ENCODE measurements around the gene GLIPR1L2. TPM values are rescaled to one million over a fixed set of nuclear protein-coding genes. Genes with fewer than 3 reads are reported as not detected.
A peak's percentile ranks its signal among the peaks of the same experiment; 100 is the strongest.

The GLIPR1L2 gene
- total RNA-seq, 4 donors from 2014 or later = 0.15 to 0.29 (median 0.19) TPM; not detected in 1

DNA sequence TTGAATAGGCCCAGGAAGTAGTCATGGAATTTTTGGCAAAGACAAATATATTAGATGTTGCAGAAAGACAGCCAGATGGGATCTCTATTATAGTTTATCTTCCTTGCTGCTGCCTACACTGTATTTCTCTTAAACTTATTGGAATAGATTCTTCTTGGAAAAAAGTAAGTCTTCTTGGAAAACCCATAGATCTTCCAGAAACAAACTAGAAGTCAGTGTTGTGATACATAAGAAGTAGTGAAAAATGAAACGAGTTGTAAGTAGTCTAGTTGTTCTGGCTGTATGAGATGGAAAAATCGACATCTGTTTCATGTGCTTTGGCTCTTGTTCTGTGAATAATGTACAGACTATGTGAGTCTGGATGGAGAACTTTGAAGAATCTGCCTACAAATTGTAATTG lies 29.0 kb downstream of the GLIPR1L2 start:
- DNase-seq = no peak

DNA sequence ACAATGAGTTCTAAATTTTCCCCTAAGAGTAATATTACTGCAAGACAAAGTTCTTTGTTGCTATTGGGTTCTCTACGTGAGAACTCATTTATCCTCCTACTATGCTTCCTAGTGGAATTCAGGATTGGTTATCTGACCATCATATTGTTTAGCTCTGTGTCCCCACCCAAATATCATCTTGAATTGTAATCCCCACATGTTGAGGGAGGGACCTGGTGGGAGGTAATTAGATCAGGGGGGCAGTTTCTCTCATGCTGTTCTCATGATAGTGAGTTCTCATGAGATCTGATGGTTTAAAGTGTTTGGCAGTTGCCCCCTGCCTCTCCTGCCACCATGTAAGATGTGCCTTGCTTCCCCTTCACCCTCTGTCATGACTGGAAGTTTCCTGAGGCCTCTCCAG lies 36.6 kb downstream of the GLIPR1L2 start:
- TF ChIP-seq, protein P1, sequence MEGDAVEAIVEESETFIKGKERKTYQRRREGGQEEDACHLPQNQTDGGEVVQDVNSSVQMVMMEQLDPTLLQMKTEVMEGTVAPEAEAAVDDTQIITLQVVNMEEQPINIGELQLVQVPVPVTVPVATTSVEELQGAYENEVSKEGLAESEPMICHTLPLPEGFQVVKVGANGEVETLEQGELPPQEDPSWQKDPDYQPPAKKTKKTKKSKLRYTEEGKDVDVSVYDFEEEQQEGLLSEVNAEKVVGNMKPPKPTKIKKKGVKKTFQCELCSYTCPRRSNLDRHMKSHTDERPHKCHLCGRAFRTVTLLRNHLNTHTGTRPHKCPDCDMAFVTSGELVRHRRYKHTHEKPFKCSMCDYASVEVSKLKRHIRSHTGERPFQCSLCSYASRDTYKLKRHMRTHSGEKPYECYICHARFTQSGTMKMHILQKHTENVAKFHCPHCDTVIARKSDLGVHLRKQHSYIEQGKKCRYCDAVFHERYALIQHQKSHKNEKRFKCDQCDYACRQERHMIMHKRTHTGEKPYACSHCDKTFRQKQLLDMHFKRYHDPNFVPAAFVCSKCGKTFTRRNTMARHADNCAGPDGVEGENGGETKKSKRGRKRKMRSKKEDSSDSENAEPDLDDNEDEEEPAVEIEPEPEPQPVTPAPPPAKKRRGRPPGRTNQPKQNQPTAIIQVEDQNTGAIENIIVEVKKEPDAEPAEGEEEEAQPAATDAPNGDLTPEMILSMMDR (IDR thresholded peaks at IDR 0.05) = no peak
- 28 to 32% methylated on average over 1 of the region's 1 CpG for WGBS, 2 donors
- Histone ChIP-seq H3K9me3 (peaks cover 0 to 8% (median 7%) of the 10 kb centered on the region in 3 donors), H3K4me1 (no peaks in the 10 kb centered on the region), H3K36me3 (no peaks in the 10 kb centered on the region), H3K27me3 (no peaks in the 10 kb centered on the region), H3K27ac (no peak overlapping the region), H3K4me3 (no peak overlapping the region)
- intact Hi-C loops (cut with DNase I) = no loop called here
- DNase-seq = no peak

More for the DNA sequence above, 29.0 kb downstream of the GLIPR1L2 start:
- H3K27me3 ChIP-seq = no peaks in the 10 kb centered on the region
- no peak for TF ChIP-seq POLR2A (IDR thresholded peaks at IDR 0.05)
- TF ChIP-seq, protein P1 (IDR thresholded peaks at IDR 0.05) = no peak
- H3K36me3 ChIP-seq = no peaks in the 10 kb centered on the region
- no peaks in the 10 kb centered on the region for H3K4me1 ChIP-seq
- H3K27ac ChIP-seq = no peak overlapping the region
- H3K4me3 ChIP-seq = no peak overlapping the region
- intact Hi-C loops (cut with DNase I) = no loop called here
- 79 to 80% methylated on average over 2 of the region's 2 CpGs for WGBS, 2 donors
- H3K9me3 ChIP-seq = no peaks in the 10 kb centered on the region

DNA sequence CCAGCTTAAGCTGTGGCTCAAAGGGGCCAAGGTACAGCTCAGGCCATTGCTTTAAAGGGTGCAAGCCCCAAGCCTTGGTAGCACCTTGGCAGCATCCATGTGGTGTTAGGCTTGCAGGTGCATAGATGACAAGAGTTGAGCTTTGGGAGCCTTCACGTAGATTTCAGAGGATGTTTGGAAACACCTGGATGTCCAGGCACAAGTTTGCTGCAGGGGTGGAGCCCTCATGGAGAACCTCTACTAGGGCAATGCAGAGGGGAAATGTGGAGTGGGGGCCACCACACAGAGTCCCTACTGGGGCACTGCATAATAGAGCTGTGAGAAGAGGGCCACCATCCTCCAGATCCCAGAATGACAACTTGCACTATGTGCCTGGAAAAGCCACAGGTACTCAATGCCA lies 37.9 kb downstream of the GLIPR1L2 start:
- no CpG with 5 or more reads among the region's 1 CpG for WGBS, 2 donors
- no peak overlapping the region for H3K4me3 ChIP-seq
- no peaks in the 10 kb centered on the region for H3K4me1 ChIP-seq
- TF ChIP-seq, protein P1 (IDR thresholded peaks at IDR 0.05) = no peak
- no peak for TF ChIP-seq POLR2A (IDR thresholded peaks at IDR 0.05)
- H3K9me3 ChIP-seq = peaks cover 0 to 8% (median 7%) of the 10 kb centered on the region in 3 donors
- no peak overlapping the region for H3K27ac ChIP-seq
- intact Hi-C loops (cut with DNase I) = no loop called here
- no peaks in the 10 kb centered on the region for H3K36me3 ChIP-seq
- DNase-seq = no peak
- no peaks in the 10 kb centered on the region for H3K27me3 ChIP-seq

DNA sequence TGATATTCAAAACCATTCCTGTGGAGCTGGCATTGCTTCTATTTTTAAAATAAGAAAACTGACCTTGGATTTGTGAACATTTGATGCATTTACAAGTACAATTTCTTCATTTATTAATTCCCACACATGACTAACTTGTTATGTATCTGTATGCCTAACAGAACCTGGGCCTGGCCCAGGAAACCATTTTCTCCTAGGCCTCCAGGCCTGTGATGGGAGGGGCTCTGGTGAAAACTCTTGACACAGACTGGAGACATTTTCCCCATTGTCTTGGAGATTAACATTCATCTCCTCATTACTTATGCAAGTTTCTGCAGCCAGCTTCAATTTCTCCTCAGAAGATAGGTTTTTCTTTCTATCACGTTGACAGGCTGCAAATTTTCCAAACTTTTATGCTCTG lies 42.0 kb downstream of the GLIPR1L2 start:
- WGBS, 2 donors = 45 to 50% methylated on average over 1 of the region's 1 CpG
- Histone ChIP-seq H3K27me3 (no peaks in the 10 kb centered on the region), H3K4me1 (no peaks in the 10 kb centered on the region), H3K36me3 (no peaks in the 10 kb centered on the region), H3K27ac (no peak overlapping the region), H3K9me3 (peaks cover 0 to 8% (median 3%) of the 10 kb centered on the region in 3 donors), H3K4me3 (no peak overlapping the region)
- TF ChIP-seq POLR2A (IDR thresholded peaks at IDR 0.05) = no peak
- TF ChIP-seq, protein P1 (IDR thresholded peaks at IDR 0.05) = no peak
- intact Hi-C loops (cut with DNase I) = no loop called here
- no peak for DNase-seq

DNA sequence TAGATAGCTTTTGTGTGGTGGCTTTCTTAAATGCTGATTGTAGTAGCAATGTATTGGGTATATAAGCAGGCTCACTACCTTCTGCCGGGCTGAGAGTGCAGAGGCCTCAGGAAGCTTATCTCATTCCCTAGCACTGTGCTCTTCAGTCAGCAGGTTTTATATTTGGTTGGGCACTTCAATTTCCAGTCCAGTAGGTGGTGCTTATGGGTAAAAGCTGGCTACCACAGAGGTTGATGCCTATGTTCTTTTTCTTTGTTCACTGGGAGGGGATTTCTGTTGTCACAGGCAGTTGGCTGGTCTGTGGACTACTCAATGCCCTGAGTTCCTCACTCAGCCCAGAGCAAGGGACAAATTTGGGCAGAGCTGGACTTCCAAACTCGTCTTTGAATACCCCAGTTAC lies 46.7 kb downstream of the GLIPR1L2 start:
- Histone ChIP-seq H3K9me3 (no peaks in the 10 kb centered on the region), H3K4me1 (no peaks in the 10 kb centered on the region), H3K27ac (no peak overlapping the region), H3K4me3 (no peak overlapping the region), H3K27me3 (peaks cover 0 to 14% (median 0%) of the 10 kb centered on the region in 4 donors), H3K36me3 (no peaks in the 10 kb centered on the region)
- TF ChIP-seq, protein P1 (IDR thresholded peaks at IDR 0.05) = peak in 1 of 6 experiments; percentile 39
- TF ChIP-seq POLR2A (IDR thresholded peaks at IDR 0.05) = no peak
- WGBS, 2 donors = 56 to 100% methylated on average over 1 to 2 of the region's 2 CpGs
- no peak for DNase-seq
- intact Hi-C loops (cut with DNase I) = no loop called here

All from esophagus squamous epithelium (tissue), 5 donors.